SK-N-SH (cell line): ENCODE measurements around the gene LRRC3B. TPM values are rescaled to one million over a fixed set of nuclear protein-coding genes. Genes with fewer than 3 reads are reported as not detected.

Source experiments
- CTCF ChIA-PET: fragments of 300-600, 350-600 bp; formaldehyde crosslinking; extraction: SDS; loops from one replicate; lab custom pipeline; 2021; lab: Yijun Ruan, JAX
- POLR2A ChIA-PET: fragments of 350-600 bp; sonication (Branson Sonifier 250); formaldehyde crosslinking; extraction: SDS; loops from one replicate; lab custom pipeline; 2020; ENCODE audit warnings: antibody characterized with exemption, inconsistent platforms; lab: Yijun Ruan, JAX
- DNase-seq: peaks from one replicate; pipeline ENCODE4 v3.0.0; 2012
- H2AFZ ChIP-seq: fragments of 200-600 bp; sonication (generic); 2 replicates; pipeline ENCODE4 v1.8.1; 2016; ENCODE audit warnings: antibody characterized with exemption, mild to moderate bottlenecking, low read depth
- H3F3A ChIP-seq: fragments of 200-600 bp; sonication (generic); replicated peaks from 2 replicates; pipeline ENCODE3; 2016; ENCODE audit warnings: antibody characterized with exemption, mild to moderate bottlenecking; ENCODE audit not compliant: insufficient read depth
- H3K27ac ChIP-seq, 2 experiments: fragments of 200-500 bp in 1 of 2; fragments of 200-600 bp in 1 of 2; sonication (Bioruptor generic) in 1 of 2; sonication (generic), shearing (Covaris generic) in 1 of 2; 2 replicates each; pipeline versions ENCODE4 v1.5.1 to v1.6.1; 2014 to 2016; ENCODE audit warnings: low read depth in 2 of 2, inconsistent platforms in 1 of 2, low read length in 1 of 2, mild to moderate bottlenecking in 1 of 2, mixed read lengths in 1 of 2
- H3K27me3 ChIP-seq: fragments of 200-600 bp; sonication (generic), shearing (Covaris generic); 2 replicates; pipeline ENCODE4 v1.6.1; 2016; ENCODE audit warnings: mixed run types; ENCODE audit not compliant: insufficient read depth
- H3K36me3 ChIP-seq, 2 experiments: fragments of 200-500 bp in 1 of 2; fragments of 200-600 bp in 1 of 2; sonication (Bioruptor generic) in 1 of 2; sonication (generic) in 1 of 2; replicated peaks in 1 of 2; 2 replicates each; pipeline versions ENCODE3 to v1.5.1; 2014 to 2016; ENCODE audit warnings: low read length in 1 of 2, mild to moderate bottlenecking in 1 of 2; ENCODE audit not compliant: insufficient read depth in 2 of 2, control insufficient read depth in 1 of 2
- H3K4me1 ChIP-seq, 2 experiments: fragments of 200-500 bp in 1 of 2; fragments of 200-600 bp in 1 of 2; sonication (Bioruptor generic) in 1 of 2; sonication (generic), shearing (Covaris generic) in 1 of 2; 2 replicates each; pipeline versions ENCODE4 v1.5.1 to v1.6.1; 2014 to 2016; ENCODE audit warnings: low read depth in 1 of 2, low read length in 1 of 2, mixed run types in 1 of 2; ENCODE audit not compliant: insufficient read depth in 2 of 2, control insufficient read depth in 1 of 2
- H3K4me2 ChIP-seq: fragments of 200-600 bp; sonication (generic), shearing (Covaris generic); 2 replicates; pipeline ENCODE4 v1.6.1; 2017; ENCODE audit warnings: mixed run types
- H3K4me3 ChIP-seq, 2 experiments: fragments of 200-500 bp in 1 of 2; fragments of 200-600 bp in 1 of 2; sonication (Bioruptor generic) in 1 of 2; sonication (generic), shearing (Covaris generic) in 1 of 2; 2 replicates each; pipeline versions ENCODE4 v1.5.1 to v1.8.1; 2014 to 2016; ENCODE audit warnings: low read depth in 2 of 2, inconsistent platforms in 1 of 2, low read length in 1 of 2, mild to moderate bottlenecking in 1 of 2, mixed read lengths in 1 of 2, moderate library complexity in 1 of 2
- H3K79me2 ChIP-seq: fragments of 200-600 bp; sonication (generic); 2 replicates; pipeline ENCODE4 v1.8.1; 2017; ENCODE audit warnings: mild to moderate bottlenecking; ENCODE audit not compliant: insufficient read depth
- H3K9ac ChIP-seq: fragments of 200-600 bp; sonication (generic); 2 replicates; pipeline ENCODE4 v1.6.1; 2017; ENCODE audit warnings: mixed run types
- H3K9me2 ChIP-seq: fragments of 200-600 bp; sonication (generic); 2 replicates; pipeline ENCODE4 v1.6.1; 2017; ENCODE audit warnings: mixed run types
- H3K9me3 ChIP-seq: fragments of 200-600 bp; sonication (generic); 2 replicates; pipeline ENCODE4 v1.6.1; 2017; ENCODE audit warnings: mixed run types, mild to moderate bottlenecking, moderate library complexity
- H4K20me1 ChIP-seq: fragments of 200-600 bp; sonication (generic); 2 replicates; pipeline ENCODE4 v1.6.1; 2017; ENCODE audit warnings: mild to moderate bottlenecking, mixed run types; ENCODE audit not compliant: insufficient read depth
- CHD2 ChIP-seq: fragments of 150-350 bp; IDR thresholded peaks from 2 replicates; pipeline ENCODE4 v1.6.1; 2018; ENCODE audit warnings: low read length; ENCODE audit not compliant: partially characterized antibody
- ELF1 ChIP-seq: IDR thresholded peaks from 2 replicates; pipeline ENCODE4 v1.4.0; 2012
- EP300 ChIP-seq, 2 experiments: IDR thresholded peaks; 2 replicates each; pipeline versions ENCODE4 v1.4.0 to v1.6.1; 2012; ENCODE audit warnings: borderline replicate concordance in 1 of 2, low read depth in 1 of 2, low read length in 1 of 2
- GATA2 ChIP-seq: sonication (generic); formaldehyde crosslinking; IDR thresholded peaks from 2 replicates; pipeline ENCODE4 v1.5.0; 2020; ENCODE audit warnings: mild to moderate bottlenecking, missing genetic modification reagents
- JUND ChIP-seq: IDR thresholded peaks from 2 replicates; pipeline ENCODE4 v1.4.0; 2012
- NFIC ChIP-seq: IDR thresholded peaks from 2 replicates; pipeline ENCODE4 v1.4.0; 2012; ENCODE audit warnings: borderline replicate concordance
- NRF1 ChIP-seq: IDR thresholded peaks from 2 replicates; pipeline ENCODE4 v1.6.1; 2012; ENCODE audit warnings: low read depth, mild to moderate bottlenecking, low read length
- REST ChIP-seq: IDR thresholded peaks from 2 replicates; pipeline ENCODE4 v1.6.1; 2012; ENCODE audit warnings: mild to moderate bottlenecking, low read depth, low read length, moderate library complexity
- SIN3A ChIP-seq: IDR thresholded peaks from 2 replicates; pipeline ENCODE4 v1.6.1; 2012; ENCODE audit warnings: low read depth, mild to moderate bottlenecking, low read length, moderate library complexity, borderline replicate concordance
- TEAD4 ChIP-seq: IDR thresholded peaks from 2 replicates; pipeline ENCODE4 v1.4.0; 2012; ENCODE audit warnings: mild to moderate bottlenecking, borderline replicate concordance; ENCODE audit not compliant: insufficient read depth
- USF2 ChIP-seq: fragments of 150-350 bp; IDR thresholded peaks from 2 replicates; pipeline ENCODE4 v1.6.1; 2017; ENCODE audit warnings: antibody characterized with exemption, low read length, low read depth, borderline replicate concordance
- ZBTB33 ChIP-seq: IDR thresholded peaks from 2 replicates; pipeline ENCODE4 v1.4.0; 2012; ENCODE audit warnings: low read depth, borderline replicate concordance
- WGBS: methylation state at CpG from one replicate; pipeline ENCODE4 v1.1.6; 2017; ENCODE audit warnings: low lambda C conversion rate; 5-methylcytosine and 5-hydroxymethylcytosine counted together
- polyA plus RNA-seq, 3 experiments: library from polyadenylated mRNA; depleted of rRNA; stranded (reverse); fragments of >200 nt; gene quantifications; 2 replicates each; pipeline ENCODE4 v1.2.3, GENCODE V29; 2012

Gene LRRC3B
- polyA plus RNA-seq, 1 of the 3 experiments (the other 2 are of a cell fraction), result not detected

- Histone ChIP-seq H3K79me2 (no peaks in the 10 kb centered on the region), H3K27me3 (no peaks in the 10 kb centered on the region), H3K27ac (no peak overlapping the region), H3K9ac (no peak overlapping the region), H3K9me2 (no peaks in the 10 kb centered on the region), H2AFZ (no peak overlapping the region), H3K9me3 (no peaks in the 10 kb centered on the region), H3F3A (no peaks in the 10 kb centered on the region), H3K36me3 (no peaks in the 10 kb centered on the region), H3K4me2 (no peak overlapping the region), H4K20me1 (no peaks in the 10 kb centered on the region), H3K4me1 (no peaks in the 10 kb centered on the region), H3K4me3 (no peak overlapping the region)
- no peak for TF ChIP-seq USF2
- no peak for TF ChIP-seq JUND
- TF ChIP-seq SIN3A, result no peak
- no peak for TF ChIP-seq CHD2
- no peak for DNase-seq
- CTCF ChIA-PET, result no interaction called here
- 14% methylated on average over 3 of the region's 3 CpGs for WGBS
- POLR2A ChIA-PET, result no interaction called here
These were observed 61.3 kb downstream of the LRRC3B start for GRCh38 chr3:26683902-26684301.

- POLR2A ChIA-PET, result no interaction called here
- Histone ChIP-seq H3F3A (no peaks in the 10 kb centered on the region), H3K9me2 (no peaks in the 10 kb centered on the region), H4K20me1 (no peaks in the 10 kb centered on the region), H3K4me2 (no peak overlapping the region), H3K27me3 (no peaks in the 10 kb centered on the region), H3K36me3 (no peaks in the 10 kb centered on the region), H3K27ac (no peak overlapping the region), H2AFZ (no peak overlapping the region), H3K9me3 (no peaks in the 10 kb centered on the region), H3K4me3 (no peak overlapping the region), H3K4me1 (no peaks in the 10 kb centered on the region), H3K79me2 (no peaks in the 10 kb centered on the region), H3K9ac (no peak overlapping the region)
- DNase-seq, result no peak
- WGBS, result 26% methylated on average over 4 of the region's 4 CpGs
- no peak for TF ChIP-seq EP300 (IDR thresholded peaks at IDR 0.05; ENCODE audit: borderline replicate concordance in 1 of 2, low read depth in 1 of 2, low read length in 1 of 2)
- TF ChIP-seq ELF1, result no peak
- TF ChIP-seq NRF1, result no peak
- no peak for TF ChIP-seq GATA2
- no peak for TF ChIP-seq USF2
- no peak for TF ChIP-seq ZBTB33
- TF ChIP-seq NFIC, result no peak
- no peak for TF ChIP-seq JUND
- no peak for TF ChIP-seq TEAD4
- no peak for TF ChIP-seq REST
- CTCF ChIA-PET, result interaction anchor here (1.5 kb wide), 1 partner anchor 26 kb away, joined by 4 read pairs; no protein-coding TSS in a partner anchor
These were observed 64.9 kb downstream of the LRRC3B start for GRCh38 chr3:26687466-26687865.
